BLaER1 treated with 17β-estradiol and CSF1 and Interleukin-3, amounts not matched to agents 10 nM and 100 nM (cell line): Measurements from ENCODE around the gene DLG2.
A peak's percentile ranks its signal among the peaks of the same experiment; 100 is the strongest.

Experiments used
- H3K27ac ChIP-seq, 11 experiments: shearing (Covaris generic); formaldehyde crosslinking; 2 replicates each; pipeline ENCODE4 v1.8.1; 2022
- H3K27me3 ChIP-seq, 11 experiments: shearing (Covaris generic); formaldehyde crosslinking; 2 replicates each; pipeline ENCODE4 v1.8.1; 2022
- H3K36me3 ChIP-seq, 11 experiments: shearing (Covaris generic); formaldehyde crosslinking; 2 replicates each; pipeline ENCODE4 v1.8.1; 2022
- H3K4me1 ChIP-seq, 10 experiments: shearing (Covaris generic); formaldehyde crosslinking; 2 replicates each; pipeline ENCODE4 v1.8.1; 2022
- H3K4me2 ChIP-seq, 11 experiments: shearing (Covaris generic); formaldehyde crosslinking; 2 replicates each; pipeline ENCODE4 v1.8.1; 2022
- H3K4me3 ChIP-seq, 10 experiments: shearing (Covaris generic); formaldehyde crosslinking; 2 replicates each; pipeline ENCODE4 v1.8.1; 2022
- H3K9ac ChIP-seq, 11 experiments: shearing (Covaris generic); formaldehyde crosslinking; 2 replicates each; pipeline ENCODE4 v1.8.1; 2022
- H3K9me3 ChIP-seq, 11 experiments: shearing (Covaris generic); formaldehyde crosslinking; replicated peaks in 1 of 11; 2 replicates each; pipeline ENCODE4 v1.8.1; 2022
- H4K20me1 ChIP-seq, 11 experiments: shearing (Covaris generic); formaldehyde crosslinking; 2 replicates each; pipeline ENCODE4 v1.8.1; 2022
- Cebpa-rat ChIP-seq, 11 experiments: shearing (Covaris generic); IDR thresholded peaks; 2 replicates each; pipeline ENCODE4 v1.8.1; 2022

The DLG2 gene

GRCh38 chr11:84905411-84905810 is 721.7 kb downstream of the DLG2 start:
- no peak for TF ChIP-seq Cebpa-rat (IDR thresholded peaks at IDR 0.05)
- Histone ChIP-seq H3K36me3 (no peaks in the 10 kb centered on the region), H3K27ac (no peak overlapping the region), H3K27me3 (no peaks in the 10 kb centered on the region), H3K4me1 (peaks cover 0 to 22% (median 5%) of the 10 kb centered on the region in 10 experiments; a peak in 8 of 20 replicates), H4K20me1 (no peaks in the 10 kb centered on the region; a peak in 1 of 22 replicates), H3K9ac (no peak overlapping the region), H3K9me3 (no peaks in the 10 kb centered on the region), H3K4me3 (no peak overlapping the region), H3K4me2 (peak overlapping the region in 6 of 11 experiments; percentile 5 to 46 (median 22); a peak in 6 of 22 replicates)

- H3K4me3 ChIP-seq: no peak overlapping the region
- no peaks in the 10 kb centered on the region for H3K9me3 ChIP-seq
- H3K27ac ChIP-seq: no peak overlapping the region
- peak overlapping the region in 5 of 11 experiments; percentile 9 to 36 (median 20); a peak in 6 of 22 replicates for H3K4me2 ChIP-seq
- H3K27me3 ChIP-seq: no peaks in the 10 kb centered on the region
- no peak overlapping the region for H3K9ac ChIP-seq
- peaks cover 0 to 22% (median 5%) of the 10 kb centered on the region in 10 experiments; a peak in 8 of 20 replicates for H3K4me1 ChIP-seq
- TF ChIP-seq Cebpa-rat (IDR thresholded peaks at IDR 0.05): no peak
- no peaks in the 10 kb centered on the region for H4K20me1 ChIP-seq
- H3K36me3 ChIP-seq: no peaks in the 10 kb centered on the region
Observed at GRCh38 chr11:84902445-84902844, 724.7 kb downstream of the DLG2 start.

GRCh38 chr11:84901991-84902390 is 725.2 kb downstream of the DLG2 start:
- Histone ChIP-seq H3K27me3 (no peaks in the 10 kb centered on the region), H4K20me1 (no peaks in the 10 kb centered on the region), H3K36me3 (no peaks in the 10 kb centered on the region), H3K9ac (no peak overlapping the region), H3K9me3 (no peaks in the 10 kb centered on the region), H3K27ac (no peak overlapping the region), H3K4me2 (peak overlapping the region in 4 of 11 experiments; percentile 9 to 36 (median 23); a peak in 5 of 22 replicates), H3K4me3 (no peak overlapping the region), H3K4me1 (peaks cover 0 to 22% (median 5%) of the 10 kb centered on the region in 10 experiments; a peak in 8 of 20 replicates)
- TF ChIP-seq Cebpa-rat (IDR thresholded peaks at IDR 0.05): no peak

GRCh38 chr11:84899740-84900139 is 727.4 kb downstream of the DLG2 start:
- no peaks in the 10 kb centered on the region for H4K20me1 ChIP-seq
- no peak for TF ChIP-seq Cebpa-rat (IDR thresholded peaks at IDR 0.05)
- no peak overlapping the region for H3K4me3 ChIP-seq
- no peak overlapping the region for H3K27ac ChIP-seq
- peaks cover 0 to 13% (median 0%) of the 10 kb centered on the region in 10 experiments; a peak in 6 of 20 replicates for H3K4me1 ChIP-seq
- no peak overlapping the region for H3K9ac ChIP-seq
- no peaks in the 10 kb centered on the region for H3K36me3 ChIP-seq
- no peaks in the 10 kb centered on the region for H3K27me3 ChIP-seq
- H3K4me2 ChIP-seq: no peak overlapping the region
- H3K9me3 ChIP-seq: no peaks in the 10 kb centered on the region

GRCh38 chr11:84899134-84899533 is 728.0 kb downstream of the DLG2 start:
- no peaks in the 10 kb centered on the region for H3K36me3 ChIP-seq
- no peaks in the 10 kb centered on the region for H3K9me3 ChIP-seq
- H4K20me1 ChIP-seq: no peaks in the 10 kb centered on the region
- no peak overlapping the region for H3K27ac ChIP-seq
- H3K4me2 ChIP-seq: no peak overlapping the region
- TF ChIP-seq Cebpa-rat (IDR thresholded peaks at IDR 0.05): no peak
- peaks cover 0 to 10% (median 0%) of the 10 kb centered on the region in 10 experiments; a peak in 6 of 20 replicates for H3K4me1 ChIP-seq
- H3K9ac ChIP-seq: no peak overlapping the region
- no peak overlapping the region for H3K4me3 ChIP-seq
- no peaks in the 10 kb centered on the region for H3K27me3 ChIP-seq

GRCh38 chr11:84894666-84895065 is 732.5 kb downstream of the DLG2 start:
- H3K27me3 ChIP-seq: no peaks in the 10 kb centered on the region
- no peaks in the 10 kb centered on the region for H3K9me3 ChIP-seq
- no peak overlapping the region for H3K27ac ChIP-seq
- no peaks in the 10 kb centered on the region for H3K36me3 ChIP-seq
- no peak overlapping the region for H3K4me3 ChIP-seq
- no peak overlapping the region for H3K4me2 ChIP-seq
- no peak overlapping the region for H3K9ac ChIP-seq
- no peak for TF ChIP-seq Cebpa-rat (IDR thresholded peaks at IDR 0.05)
- H4K20me1 ChIP-seq: no peaks in the 10 kb centered on the region
- no peaks in the 10 kb centered on the region for H3K4me1 ChIP-seq

- no peaks in the 10 kb centered on the region for H3K27me3 ChIP-seq
- H3K4me2 ChIP-seq: no peak overlapping the region
- no peak for TF ChIP-seq Cebpa-rat (IDR thresholded peaks at IDR 0.05)
- H3K27ac ChIP-seq: no peak overlapping the region
- no peaks in the 10 kb centered on the region for H3K9me3 ChIP-seq
- peaks cover 0 to 11% (median 0%) of the 10 kb centered on the region in 10 experiments; a peak in 3 of 20 replicates for H3K4me1 ChIP-seq
- no peaks in the 10 kb centered on the region for H3K36me3 ChIP-seq
- no peak overlapping the region for H3K9ac ChIP-seq
- H4K20me1 ChIP-seq: no peaks in the 10 kb centered on the region
- no peak overlapping the region for H3K4me3 ChIP-seq
Observed at GRCh38 chr11:84890676-84891075, 736.5 kb downstream of the DLG2 start.

GRCh38 chr11:84889556-84889955 is 737.6 kb downstream of the DLG2 start:
- Histone ChIP-seq H3K9ac (no peak overlapping the region), H3K4me2 (no peak overlapping the region)

GRCh38 chr11:84887055-84887629 is 740.0 kb downstream of the DLG2 start:
- Histone ChIP-seq H3K27me3 (no peaks in the 10 kb centered on the region), H3K27ac (no peak overlapping the region), H3K4me2 (peak overlapping the region in 10 of 11 experiments; percentile 10 to 36 (median 26); a peak in 10 of 22 replicates), H3K4me1 (peaks cover 0 to 11% (median 0%) of the 10 kb centered on the region in 10 experiments; a peak in 3 of 20 replicates), H3K9ac (no peak overlapping the region), H3K36me3 (no peaks in the 10 kb centered on the region), H3K9me3 (no peaks in the 10 kb centered on the region), H4K20me1 (no peaks in the 10 kb centered on the region), H3K4me3 (no peak overlapping the region)
- no peak for TF ChIP-seq Cebpa-rat (IDR thresholded peaks at IDR 0.05)

More at GRCh38 chr11:84889556-84889955, 737.6 kb downstream of the DLG2 start:
- peak in 2 of 11 experiments; percentile 13 to 40; a peak in 1 of 22 replicates for TF ChIP-seq Cebpa-rat (IDR thresholded peaks at IDR 0.05)
- H4K20me1 ChIP-seq: no peaks in the 10 kb centered on the region
- no peaks in the 10 kb centered on the region for H3K27me3 ChIP-seq
- H3K4me3 ChIP-seq: no peak overlapping the region
- no peak overlapping the region for H3K27ac ChIP-seq
- no peaks in the 10 kb centered on the region for H3K36me3 ChIP-seq
- no peaks in the 10 kb centered on the region for H3K9me3 ChIP-seq
- H3K4me1 ChIP-seq: peaks cover 0 to 11% (median 0%) of the 10 kb centered on the region in 10 experiments; a peak in 3 of 20 replicates

GRCh38 chr11:84886344-84886743 is 740.8 kb downstream of the DLG2 start:
- no peaks in the 10 kb centered on the region for H3K9me3 ChIP-seq
- no peak overlapping the region for H3K27ac ChIP-seq
- no peak overlapping the region for H3K4me2 ChIP-seq
- H3K9ac ChIP-seq: no peak overlapping the region
- H3K4me1 ChIP-seq: peaks cover 0 to 11% (median 0%) of the 10 kb centered on the region in 10 experiments; a peak in 3 of 20 replicates
- H3K4me3 ChIP-seq: no peak overlapping the region
- no peak for TF ChIP-seq Cebpa-rat (IDR thresholded peaks at IDR 0.05)
- no peaks in the 10 kb centered on the region for H4K20me1 ChIP-seq
- no peaks in the 10 kb centered on the region for H3K36me3 ChIP-seq
- no peaks in the 10 kb centered on the region for H3K27me3 ChIP-seq
